ENCODE measurements around the gene EXOSC3. TPM values are rescaled to one million over a fixed set of nuclear protein-coding genes. Genes with fewer than 3 reads are reported as not detected.

EXOSC3 gene
- total RNA-seq, 1 experiment from 2014 or later = 81.0 TPM

GRCh38 chr9:37775216-37775919 lies 9.5 kb downstream of the EXOSC3 start:
- Mint-ChIP-seq H3K27me3 (ENCODE audit: low read depth) (no peaks in the 10 kb centered on the region), H3K36me3 (ENCODE audit: insufficient read depth in 1 of 3, low read depth in 3 of 3) (peaks cover 13 to 45% (median 38%) of the 10 kb centered on the region in 3 experiments; a peak in 6 of 7 replicates), H3K4me1 (no peaks in the 10 kb centered on the region), H3K27ac (no peak overlapping the region), H3K9me3 (no peaks in the 10 kb centered on the region), H3K4me3 (no peak overlapping the region)
- no peak overlapping the region for H2BK12ac ChIP-seq (ENCODE audit: insufficient read length, low read depth, low read length)
- no peak overlapping the region for H3K4me2 ChIP-seq (ENCODE audit: insufficient read depth, insufficient read length, low read length)
- no peak overlapping the region for H3K18ac ChIP-seq (ENCODE audit: insufficient read length, low read depth, low read length)
- H2AK5ac ChIP-seq (ENCODE audit: insufficient read length, low read length) = no peak overlapping the region
- H2BK5ac ChIP-seq (ENCODE audit: insufficient read length, low read length) = no peak overlapping the region
- TF ChIP-seq CTCF (conservative IDR thresholded peaks at IDR 0.05) = no peak
- H3K27ac ChIP-seq (ENCODE audit: insufficient read length, low read depth, low read length) = no peak overlapping the region
- H3K79me2 ChIP-seq (ENCODE audit: insufficient read depth, low read length) = no peaks in the 10 kb centered on the region
- no peak overlapping the region for H3K9ac ChIP-seq (ENCODE audit: extremely low read depth, insufficient read length, low read length)
- no peaks in the 10 kb centered on the region for H3K4me1 ChIP-seq (ENCODE audit: insufficient read depth, low read length)
- no peak overlapping the region for H2BK15ac ChIP-seq (ENCODE audit: low read depth, low read length)
- H3K23me2 ChIP-seq (ENCODE audit: insufficient read length, low read depth, low read length, poor library complexity, severe bottlenecking) = no peaks in the 10 kb centered on the region
- H2AFZ ChIP-seq (ENCODE audit: low read length) = no peak overlapping the region
- H3T11ph ChIP-seq (ENCODE audit: low read length) = no peak overlapping the region
- DNase-seq = no peak
- no peak overlapping the region for H2BK20ac ChIP-seq (ENCODE audit: low read depth, low read length, poor library complexity, severe bottlenecking)
- H3K79me1 ChIP-seq (ENCODE audit: insufficient read depth, low read depth, low read length, poor library complexity, severe bottlenecking) = no peaks in the 10 kb centered on the region
- no peak overlapping the region for H4K8ac ChIP-seq (replicated peaks; ENCODE audit: insufficient read length, low read depth, low read length)
- WGBS (ENCODE audit: extremely low coverage, insufficient read length, low lambda C conversion rate) = no CpG with 5 or more reads among the region's 1 CpG
- H3K4ac ChIP-seq (ENCODE audit: low read depth, low read length) = no peak overlapping the region
- no peaks in the 10 kb centered on the region for H3K9me3 ChIP-seq (ENCODE audit: control insufficient read depth, low read depth, low read length)
- no peak overlapping the region for H4K5ac ChIP-seq (ENCODE audit: insufficient read length, low read depth, low read length)
- H3K56ac ChIP-seq (ENCODE audit: insufficient read length, low read depth, low read length) = no peak overlapping the region
- H2BK120ac ChIP-seq (ENCODE audit: low read depth, low read length, poor library complexity, severe bottlenecking) = no peak overlapping the region
- no peak overlapping the region for H3K23ac ChIP-seq (ENCODE audit: insufficient read length, low read depth, low read length)
- no peak overlapping the region for H3K14ac ChIP-seq (ENCODE audit: insufficient read depth, low read length)
- H4K91ac ChIP-seq (ENCODE audit: insufficient read length, low read depth, low read length) = no peak overlapping the region
- H4K20me1 ChIP-seq (ENCODE audit: control insufficient read depth, insufficient read depth, insufficient read length) = no peaks in the 10 kb centered on the region
- H3K27me3 ChIP-seq (ENCODE audit: insufficient read depth, low read length) = no peaks in the 10 kb centered on the region
